ENCODE results near the gene ITPR3.

The ITPR3 gene

DNA sequence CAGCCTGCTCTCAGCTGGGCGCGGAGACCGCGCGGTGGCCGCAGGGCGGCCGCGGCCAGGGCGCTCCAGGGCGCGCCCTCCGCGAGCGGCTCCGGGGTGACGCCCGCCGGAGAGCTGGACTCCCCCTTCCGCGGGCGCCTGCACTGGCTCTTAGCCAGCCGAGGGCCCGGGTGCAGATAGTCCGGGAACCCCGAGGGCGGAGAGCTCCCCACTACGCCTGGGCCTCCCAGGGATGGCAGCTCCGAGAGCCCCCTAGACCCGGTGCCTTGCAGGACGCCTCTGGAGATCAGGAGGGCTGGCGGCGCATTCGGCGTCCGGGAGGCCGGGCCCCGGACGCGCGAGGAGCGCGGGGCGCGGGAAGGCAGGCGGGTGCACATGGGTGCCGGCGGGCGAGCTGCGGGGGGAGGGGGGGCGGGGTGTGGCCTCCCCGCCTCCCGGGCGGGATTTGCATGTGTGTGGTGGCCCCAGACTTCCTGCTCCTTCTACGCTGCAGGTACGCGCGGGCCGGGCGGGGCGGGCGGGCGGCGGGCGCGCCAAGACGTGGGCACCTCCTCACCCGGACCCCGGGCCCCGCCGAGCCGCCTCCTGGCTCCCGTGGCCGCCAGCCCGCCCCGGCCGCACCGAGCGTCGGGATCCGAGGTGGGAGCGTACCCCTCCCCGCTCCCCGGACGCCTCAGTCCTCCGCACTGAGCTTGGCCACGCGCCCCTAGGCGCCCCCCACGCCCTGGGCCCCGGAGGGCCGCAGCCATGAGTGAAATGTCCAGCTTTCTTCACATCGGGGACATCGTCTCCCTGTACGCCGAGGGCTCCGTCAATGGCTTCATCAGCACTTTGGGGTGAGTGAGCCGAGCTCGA, at the start of gene ITPR3:
Gene ITPR3 (plus strand): TSS at position 467 of the 855 bp plus-strand sequence. CDS start 281 bp downstream, at position 748.
- TF ChIP-seq L3MBTL2 (conservative IDR thresholded peaks at IDR 0.05) (peak; percentile 43; the same call in 1 of the 2 replicates), ELF4 (IDR thresholded peaks at IDR 0.05) (no peak)
- CTCF ChIA-PET, result interaction anchor here (1.2 to 2.7 kb wide), 2 partner anchors 11 to 31 kb away, joined by 4 to 16 read pairs; no protein-coding TSS in a partner anchor
- POLR2A ChIA-PET, result interaction anchor here (0.6 to 1.6 kb wide), 9 partner anchors 9 to 1869 kb away, joined by 3 to 4 read pairs (median 3); partner anchors contain the start of gene BAK1
- peak; percentile 54 for DNase-seq (ENCODE audit: extremely low spot score)

DNA sequence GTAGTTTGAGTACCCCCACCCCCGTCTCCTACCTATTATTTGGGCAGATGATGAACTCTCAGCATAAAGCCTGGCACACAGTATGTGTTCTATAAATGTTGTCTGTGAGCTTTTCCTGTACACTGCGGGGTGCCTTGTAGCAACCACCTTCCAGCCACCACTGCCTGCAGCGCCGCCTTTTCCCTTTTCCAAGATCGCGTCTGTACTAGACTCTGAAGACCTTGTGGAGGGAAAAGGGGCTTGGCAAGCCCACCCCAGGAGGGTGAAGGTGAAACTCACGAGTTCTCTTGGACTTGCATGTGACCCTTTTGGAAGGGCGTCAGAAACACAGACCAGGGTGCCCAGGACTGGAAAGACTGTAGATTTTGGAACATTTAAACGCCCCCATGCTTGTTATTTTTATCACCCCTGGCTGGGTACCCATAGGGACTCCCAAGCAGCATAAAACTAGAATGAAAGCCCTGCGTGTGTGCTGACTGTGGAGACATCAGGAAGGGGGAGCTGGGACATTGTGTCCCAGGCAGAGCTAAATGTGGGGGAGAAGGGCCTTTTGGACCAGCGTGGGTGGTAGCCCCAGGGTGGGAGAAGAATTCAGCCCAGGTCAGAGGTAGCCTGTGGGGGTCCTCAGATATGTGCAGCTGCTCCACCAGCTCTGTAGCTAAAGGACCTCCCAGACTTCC, 49.3 kb upstream of the ITPR3 start:
- TF ChIP-seq BHLHE40 (IDR thresholded peaks at IDR 0.05; ENCODE audit: borderline replicate concordance) (no peak), LEF1 (IDR thresholded peaks at IDR 0.05; ENCODE audit: borderline replicate concordance) (no peak), L3MBTL2 (conservative IDR thresholded peaks at IDR 0.05) (no peak), ZNF384 (IDR thresholded peaks at IDR 0.05) (no peak), TARDBP (IDR thresholded peaks at IDR 0.05) (no peak), SUZ12 (IDR thresholded peaks at IDR 0.05) (no peak), NFRKB (IDR thresholded peaks at IDR 0.05) (no peak), HDGF (IDR thresholded peaks at IDR 0.05; ENCODE audit: borderline replicate concordance) (no peak), SP1 (IDR thresholded peaks at IDR 0.05) (no peak), CTBP1 (IDR thresholded peaks at IDR 0.05; ENCODE audit: borderline replicate concordance) (no peak), ELF4 (IDR thresholded peaks at IDR 0.05) (no peak), FOXA1 (IDR thresholded peaks at IDR 0.05) (no peak), FOXK2 (IDR thresholded peaks at IDR 0.05) (no peak), FOXM1 (IDR thresholded peaks at IDR 0.05; ENCODE audit: borderline replicate concordance) (no peak), ARNT (IDR thresholded peaks at IDR 0.05) (no peak)
- TF ChIP-seq, protein P1, sequence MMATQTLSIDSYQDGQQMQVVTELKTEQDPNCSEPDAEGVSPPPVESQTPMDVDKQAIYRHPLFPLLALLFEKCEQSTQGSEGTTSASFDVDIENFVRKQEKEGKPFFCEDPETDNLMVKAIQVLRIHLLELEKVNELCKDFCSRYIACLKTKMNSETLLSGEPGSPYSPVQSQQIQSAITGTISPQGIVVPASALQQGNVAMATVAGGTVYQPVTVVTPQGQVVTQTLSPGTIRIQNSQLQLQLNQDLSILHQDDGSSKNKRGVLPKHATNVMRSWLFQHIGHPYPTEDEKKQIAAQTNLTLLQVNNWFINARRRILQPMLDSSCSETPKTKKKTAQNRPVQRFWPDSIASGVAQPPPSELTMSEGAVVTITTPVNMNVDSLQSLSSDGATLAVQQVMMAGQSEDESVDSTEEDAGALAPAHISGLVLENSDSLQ (IDR thresholded peaks at IDR 0.05), result no peak
- ChIA-PET CTCF (interaction anchor here (0.6 kb wide), 1 partner anchor 227 kb away, joined by 3 read pairs; no protein-coding TSS in a partner anchor), POLR2A (interaction anchor here (0.9 kb wide), 1 partner anchor 117 kb away, joined by 3 read pairs; the partner anchor contains the start of gene ZBTB9)
- no peak for DNase-seq (ENCODE audit: extremely low spot score)

DNA sequence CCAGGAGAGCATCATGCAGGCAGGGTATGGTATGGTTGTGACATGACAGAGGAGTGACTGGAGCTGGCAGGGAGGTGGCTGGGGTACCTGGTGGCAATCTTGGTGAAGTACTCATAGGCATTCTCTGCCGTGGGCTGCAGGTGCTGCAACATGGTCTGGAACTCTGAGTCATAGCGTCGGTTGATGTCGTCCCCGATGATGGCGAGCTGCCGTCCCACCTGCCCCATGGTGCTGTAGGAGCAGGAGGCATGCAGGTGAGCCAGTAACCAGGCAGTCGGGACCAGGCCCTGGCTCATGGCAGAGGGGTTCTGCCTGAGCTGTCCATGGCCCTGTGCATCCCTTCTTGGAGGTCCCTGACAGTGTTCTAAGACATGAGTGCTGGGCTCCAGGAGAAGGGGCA, 45.9 kb upstream of the ITPR3 start:
- CTCF ChIA-PET, result no interaction called here
- TF ChIP-seq FOXA1 (IDR thresholded peaks at IDR 0.05) (no peak), BHLHE40 (IDR thresholded peaks at IDR 0.05; ENCODE audit: borderline replicate concordance) (no peak)
- DNase-seq (ENCODE audit: extremely low spot score), result no peak
- POLR2A ChIA-PET, result no interaction called here

DNA sequence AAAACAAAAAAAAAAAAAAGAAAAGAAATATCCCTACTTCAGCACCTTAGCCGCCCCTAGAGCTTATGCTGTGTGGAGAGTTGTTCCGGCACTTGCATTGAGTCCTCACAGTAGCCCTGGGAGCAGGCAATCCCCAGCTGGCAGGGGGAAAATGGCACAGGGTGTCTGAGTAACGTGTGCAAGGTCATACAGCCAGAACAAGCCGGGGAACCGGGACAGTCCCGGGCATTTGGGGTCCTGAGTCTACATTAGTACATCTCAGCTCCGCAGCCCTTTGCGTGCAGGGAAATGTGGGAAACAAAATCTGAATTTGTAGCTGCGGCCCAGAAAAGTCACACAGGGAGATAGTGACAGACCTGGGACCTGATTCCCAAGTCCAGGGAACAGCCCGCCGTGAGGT, 44.5 kb upstream of the ITPR3 start:
- POLR2A ChIA-PET, result no interaction called here
- DNase-seq (ENCODE audit: extremely low spot score), result no peak
- TF ChIP-seq FOXM1 (IDR thresholded peaks at IDR 0.05; ENCODE audit: borderline replicate concordance) (no peak), LEF1 (IDR thresholded peaks at IDR 0.05; ENCODE audit: borderline replicate concordance) (no peak), ARNT (IDR thresholded peaks at IDR 0.05) (no peak), HDGF (IDR thresholded peaks at IDR 0.05; ENCODE audit: borderline replicate concordance) (no peak), FOXA1 (IDR thresholded peaks at IDR 0.05) (no peak), FOXK2 (IDR thresholded peaks at IDR 0.05) (no peak), SUZ12 (IDR thresholded peaks at IDR 0.05) (no peak), L3MBTL2 (conservative IDR thresholded peaks at IDR 0.05) (no peak), NFRKB (IDR thresholded peaks at IDR 0.05) (no peak)
- CTCF ChIA-PET, result no interaction called here

DNA sequence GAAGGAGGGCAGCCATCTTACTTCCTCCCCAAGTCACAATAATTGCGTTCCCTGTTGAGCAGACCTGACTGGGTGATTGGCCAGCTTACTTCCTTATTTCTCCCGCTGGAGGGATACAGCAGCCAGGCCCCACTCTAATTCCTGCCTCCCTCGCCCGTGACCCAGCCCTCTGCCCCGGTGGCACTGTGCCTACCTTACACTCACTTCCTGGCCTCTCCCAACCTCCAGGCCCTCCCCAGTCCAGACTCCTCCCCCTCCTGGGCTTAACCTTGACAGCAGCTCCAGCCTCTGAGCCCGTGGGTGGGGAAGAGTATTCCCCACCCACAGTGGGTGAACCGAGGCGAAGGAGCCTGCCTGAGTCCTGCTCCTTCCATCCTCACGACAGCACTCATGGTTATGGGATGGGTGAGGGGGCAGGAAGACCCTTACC, 44.0 kb upstream of the ITPR3 start:
- DNase-seq (ENCODE audit: extremely low spot score), result no peak
- ChIA-PET POLR2A (no interaction called here), CTCF (no interaction called here)
- TF ChIP-seq, protein P1 (IDR thresholded peaks at IDR 0.05), result no peak
- TF ChIP-seq NFRKB (IDR thresholded peaks at IDR 0.05), result no peak
- TF ChIP-seq FOXM1 (IDR thresholded peaks at IDR 0.05; ENCODE audit: borderline replicate concordance), result no peak
- no peak for TF ChIP-seq ZNF384 (IDR thresholded peaks at IDR 0.05)
- no peak for TF ChIP-seq SP1 (IDR thresholded peaks at IDR 0.05)
- TF ChIP-seq ELF4 (IDR thresholded peaks at IDR 0.05), result no peak

DNA sequence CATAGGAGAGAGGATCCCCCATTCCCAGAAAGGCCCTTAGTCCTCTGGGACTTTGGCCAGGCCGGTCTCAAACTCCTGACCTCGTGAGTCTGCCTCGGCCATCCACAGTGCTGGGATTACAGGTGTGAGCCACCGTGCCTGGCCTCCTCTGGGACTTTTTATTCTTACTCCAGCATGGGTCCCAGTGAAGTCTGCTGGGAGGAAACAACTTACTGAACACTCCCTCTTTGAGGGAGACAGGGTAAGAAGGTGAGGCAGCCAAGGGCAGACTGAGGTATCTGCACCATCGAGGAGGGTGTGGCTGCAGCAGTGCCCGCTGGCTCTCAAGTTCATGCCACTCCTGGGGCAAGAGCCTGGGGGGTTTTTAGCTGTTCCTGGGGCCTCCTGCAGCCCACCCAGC, 43.4 kb upstream of the ITPR3 start:
- ChIA-PET CTCF (no interaction called here), POLR2A (no interaction called here)
- TF ChIP-seq FOXA1 (IDR thresholded peaks at IDR 0.05) (no peak), CTBP1 (IDR thresholded peaks at IDR 0.05; ENCODE audit: borderline replicate concordance) (no peak), HDGF (IDR thresholded peaks at IDR 0.05; ENCODE audit: borderline replicate concordance) (no peak), L3MBTL2 (conservative IDR thresholded peaks at IDR 0.05) (no peak), FOXM1 (IDR thresholded peaks at IDR 0.05; ENCODE audit: borderline replicate concordance) (no peak), BHLHE40 (IDR thresholded peaks at IDR 0.05; ENCODE audit: borderline replicate concordance) (no peak), SP1 (IDR thresholded peaks at IDR 0.05) (no peak)
- TF ChIP-seq, protein P1 (IDR thresholded peaks at IDR 0.05), result no peak
- DNase-seq (ENCODE audit: extremely low spot score), result no peak

All from HEK293T (cell line).